H1 (cell line): ENCODE results near the gene CAPZB.

ENCODE experiments used
- EZH2 ChIP-seq: fragments of 200-600 bp; sonication (generic); IDR thresholded peaks from 2 replicates; pipeline ENCODE4 v1.7.1; 2012; ENCODE audit warnings: low read depth, mild to moderate bottlenecking, moderate library complexity, low read length, inconsistent platforms; ENCODE audit not compliant: severe bottlenecking
- MAX ChIP-seq: IDR thresholded peaks from 2 replicates; pipeline ENCODE4 v1.6.1; 2012; ENCODE audit warnings: inconsistent platforms
- POLR2AphosphoS5 ChIP-seq: IDR thresholded peaks from 2 replicates; pipeline ENCODE4 v1.6.1; 2011; ENCODE audit warnings: low read depth, low read length
- TF ChIP-seq, protein P1 (sequence below), 3 experiments: IDR thresholded peaks; 1 replicate in 2 of 3; 2 replicates in 1 of 3; pipeline versions ENCODE4 v1.5.1 to v1.6.1; 2011; ENCODE audit warnings: low read length in 3 of 3, mild to moderate bottlenecking in 3 of 3, inconsistent platforms in 2 of 3, low read depth in 1 of 3, moderate library complexity in 1 of 3; ENCODE audit not compliant: insufficient read depth in 1 of 3; ENCODE audit errors: control extremely low read depth in 1 of 3

- TF ChIP-seq, protein P1, sequence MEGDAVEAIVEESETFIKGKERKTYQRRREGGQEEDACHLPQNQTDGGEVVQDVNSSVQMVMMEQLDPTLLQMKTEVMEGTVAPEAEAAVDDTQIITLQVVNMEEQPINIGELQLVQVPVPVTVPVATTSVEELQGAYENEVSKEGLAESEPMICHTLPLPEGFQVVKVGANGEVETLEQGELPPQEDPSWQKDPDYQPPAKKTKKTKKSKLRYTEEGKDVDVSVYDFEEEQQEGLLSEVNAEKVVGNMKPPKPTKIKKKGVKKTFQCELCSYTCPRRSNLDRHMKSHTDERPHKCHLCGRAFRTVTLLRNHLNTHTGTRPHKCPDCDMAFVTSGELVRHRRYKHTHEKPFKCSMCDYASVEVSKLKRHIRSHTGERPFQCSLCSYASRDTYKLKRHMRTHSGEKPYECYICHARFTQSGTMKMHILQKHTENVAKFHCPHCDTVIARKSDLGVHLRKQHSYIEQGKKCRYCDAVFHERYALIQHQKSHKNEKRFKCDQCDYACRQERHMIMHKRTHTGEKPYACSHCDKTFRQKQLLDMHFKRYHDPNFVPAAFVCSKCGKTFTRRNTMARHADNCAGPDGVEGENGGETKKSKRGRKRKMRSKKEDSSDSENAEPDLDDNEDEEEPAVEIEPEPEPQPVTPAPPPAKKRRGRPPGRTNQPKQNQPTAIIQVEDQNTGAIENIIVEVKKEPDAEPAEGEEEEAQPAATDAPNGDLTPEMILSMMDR (IDR thresholded peaks at IDR 0.05; ENCODE audit: control extremely low read depth in 1 of 3, insufficient read depth in 1 of 3, low read depth in 1 of 3, low read length in 3 of 3) = no peak
- TF ChIP-seq POLR2AphosphoS5 = no peak
- no peak for TF ChIP-seq MAX
- TF ChIP-seq EZH2 = no peak
Measured at GRCh38 chr1:19423130-19423529, 62.2 kb downstream of the CAPZB start.
